Body of pancreas (tissue), 4 donors: ENCODE results near the gene MTMR2.

Source experiments
- CTCF ChIP-seq, 7 experiments: fragments of 450-650 bp in 4 of 7; fragments of 200-600 bp in 3 of 7; sonication (generic) in 3 of 7; IDR thresholded peaks; one replicate each; pipeline ENCODE4 v1.5.1; 2016 to 2019; ENCODE audit warnings: antibody characterized with exemption in 7 of 7
- POLR2A ChIP-seq, 3 donors: fragments of 450-650 bp; IDR thresholded peaks; one replicate each; pipeline ENCODE4 v1.6.1; 2016; ENCODE audit warnings: antibody characterized with exemption in 3 of 3, mild to moderate bottlenecking in 2 of 3

GRCh38 chr11:95835351-95835750 lies 88.6 kb downstream of the MTMR2 start:
- TF ChIP-seq POLR2A (IDR thresholded peaks at IDR 0.05), result no peak
- no peak for TF ChIP-seq CTCF (IDR thresholded peaks at IDR 0.05)
